Kidney epithelial cell (primary cell): ENCODE results near the gene BAIAP2L2. TPM values are rescaled to one million over a fixed set of nuclear protein-coding genes. Genes with fewer than 3 reads are reported as not detected.

Source experiments
- DNase-seq: peaks from one replicate; pipeline ENCODE4 v3.0.0-alpha.2; 2010; ENCODE audit warnings: low read depth
- H3K27me3 ChIP-seq: 2 replicates; pipeline ENCODE4 v1.6.0; 2011; ENCODE audit warnings: low read length; ENCODE audit not compliant: control insufficient read depth, insufficient read depth
- H3K36me3 ChIP-seq: 2 replicates; pipeline ENCODE4 v1.5.1; 2011; ENCODE audit warnings: low read length; ENCODE audit not compliant: control insufficient read depth, insufficient read depth
- H3K4me3 ChIP-seq: 2 replicates; pipeline ENCODE4 v1.5.1; 2011; ENCODE audit warnings: low read depth, mild to moderate bottlenecking, control low read depth, low read length
- total RNA-seq: library from RNA; depleted of rRNA; stranded (reverse); fragments of >200 nt; gene quantifications from 2 replicates; pipeline ENCODE4 v1.2.3, GENCODE V29; 2015
- TF ChIP-seq, protein P1 (sequence below): IDR thresholded peaks from 2 replicates; pipeline ENCODE4 v1.5.1; 2011; ENCODE audit warnings: mild to moderate bottlenecking, moderate library complexity, low read length, control low read depth, inconsistent platforms; ENCODE audit not compliant: insufficient read depth, poor library complexity, severe bottlenecking

BAIAP2L2 gene
- total RNA-seq, 1 donor from 2014 or later: 4.1 TPM

DNA sequence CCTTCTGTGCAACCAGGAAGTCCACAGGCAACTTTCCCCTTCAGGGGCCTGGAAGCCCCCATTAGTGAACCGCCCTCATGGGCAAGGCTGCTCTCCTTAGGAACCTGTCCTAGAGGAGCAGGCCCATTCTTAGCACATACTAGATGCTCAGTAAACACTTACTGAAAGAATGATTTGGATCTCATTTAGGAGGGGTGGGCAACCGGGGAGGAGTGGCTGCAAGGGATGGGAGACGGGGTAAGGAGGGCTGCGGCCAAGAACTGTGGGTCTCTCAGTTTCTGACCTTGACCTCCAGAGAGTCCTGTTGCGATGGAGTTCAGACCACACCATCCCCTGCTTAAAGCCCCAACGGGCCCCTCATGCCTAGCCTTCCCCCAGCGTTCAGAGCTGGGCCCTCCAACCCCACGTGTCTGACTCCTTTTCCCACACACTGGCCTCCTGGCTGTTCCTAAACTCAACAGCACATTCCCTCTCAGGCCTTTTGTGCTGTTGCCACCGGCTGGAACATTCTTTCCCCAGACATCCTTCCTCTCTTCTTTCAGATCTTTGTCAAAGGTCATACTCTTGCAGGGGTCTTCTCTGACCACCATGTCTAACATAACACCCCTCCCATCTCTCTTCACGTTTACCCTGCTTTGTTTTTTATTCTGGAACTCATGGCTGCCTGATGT lies 74.0 kb downstream of the BAIAP2L2 start:
- no peak for DNase-seq
- peaks cover 2% of the 10 kb centered on the region for H3K27me3 ChIP-seq
- TF ChIP-seq, protein P1, sequence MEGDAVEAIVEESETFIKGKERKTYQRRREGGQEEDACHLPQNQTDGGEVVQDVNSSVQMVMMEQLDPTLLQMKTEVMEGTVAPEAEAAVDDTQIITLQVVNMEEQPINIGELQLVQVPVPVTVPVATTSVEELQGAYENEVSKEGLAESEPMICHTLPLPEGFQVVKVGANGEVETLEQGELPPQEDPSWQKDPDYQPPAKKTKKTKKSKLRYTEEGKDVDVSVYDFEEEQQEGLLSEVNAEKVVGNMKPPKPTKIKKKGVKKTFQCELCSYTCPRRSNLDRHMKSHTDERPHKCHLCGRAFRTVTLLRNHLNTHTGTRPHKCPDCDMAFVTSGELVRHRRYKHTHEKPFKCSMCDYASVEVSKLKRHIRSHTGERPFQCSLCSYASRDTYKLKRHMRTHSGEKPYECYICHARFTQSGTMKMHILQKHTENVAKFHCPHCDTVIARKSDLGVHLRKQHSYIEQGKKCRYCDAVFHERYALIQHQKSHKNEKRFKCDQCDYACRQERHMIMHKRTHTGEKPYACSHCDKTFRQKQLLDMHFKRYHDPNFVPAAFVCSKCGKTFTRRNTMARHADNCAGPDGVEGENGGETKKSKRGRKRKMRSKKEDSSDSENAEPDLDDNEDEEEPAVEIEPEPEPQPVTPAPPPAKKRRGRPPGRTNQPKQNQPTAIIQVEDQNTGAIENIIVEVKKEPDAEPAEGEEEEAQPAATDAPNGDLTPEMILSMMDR: no peak
- no peak overlapping the region for H3K4me3 ChIP-seq
- H3K36me3 ChIP-seq: no peaks in the 10 kb centered on the region

DNA sequence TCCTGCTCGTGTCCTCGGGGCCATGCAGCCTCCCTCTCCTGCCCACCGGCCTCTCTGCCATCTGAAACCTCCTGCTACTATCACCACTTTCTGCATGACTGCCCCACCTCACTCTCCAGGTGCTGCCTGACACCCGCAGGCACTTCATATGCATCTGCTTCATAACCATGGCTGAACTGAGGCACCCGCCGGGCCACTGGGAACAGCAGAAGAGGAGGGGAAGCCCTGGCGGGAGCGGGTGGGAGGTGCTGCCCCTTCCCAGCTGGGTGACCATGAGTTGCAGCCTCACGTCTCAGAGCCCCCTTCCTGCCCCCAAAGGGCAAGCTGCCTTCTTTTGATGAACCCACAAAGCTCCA lies 75.0 kb downstream of the BAIAP2L2 start:
- TF ChIP-seq, protein P1: no peak
- Histone ChIP-seq H3K36me3 (no peaks in the 10 kb centered on the region), H3K4me3 (no peak overlapping the region), H3K27me3 (no peaks in the 10 kb centered on the region)
- no peak for DNase-seq

Other genes starting within 250 kb of the BAIAP2L2 start
- 115 and 140 TPM in 2 replicates for gene MICALL1, start 204.4 kb downstream of the BAIAP2L2 start, total RNA-seq
- gene C22orf23, start 157.1 kb downstream of the BAIAP2L2 start, total RNA-seq: 0.75 TPM in 1 of 2 replicates, not detected in the other
- gene POLR2F, start 157.0 kb downstream of the BAIAP2L2 start, total RNA-seq: 77.9 and 79.8 TPM in 2 replicates
- not detected in 2 replicates for gene SOX10, start 126.1 kb downstream of the BAIAP2L2 start, total RNA-seq
- gene PICK1, start 53.3 kb downstream of the BAIAP2L2 start, total RNA-seq: 53.9 and 55.6 TPM in 2 replicates
- gene SLC16A8, start 26.5 kb downstream of the BAIAP2L2 start, total RNA-seq: 0.08 and 0.14 TPM in 2 replicates
- gene PLA2G6, start 71.1 kb upstream of the BAIAP2L2 start, total RNA-seq: 14.0 and 15.5 TPM in 2 replicates
- gene MAFF, start 91.3 kb upstream of the BAIAP2L2 start, total RNA-seq: 67.2 and 99.5 TPM in 2 replicates
- gene TMEM184B, start 162.3 kb upstream of the BAIAP2L2 start, total RNA-seq: 42.6 and 76.8 TPM in 2 replicates
- gene CSNK1E, start 206.7 kb upstream of the BAIAP2L2 start, total RNA-seq: 208 and 217 TPM in 2 replicates